ENCODE results near the gene ACP7. TPM values are rescaled to one million over a fixed set of nuclear protein-coding genes. Genes with fewer than 3 reads are reported as not detected.

The ACP7 gene
- total and polyA plus RNA-seq, 2 of the 4 experiments (the other 2 are of a cell fraction): not detected

DNA sequence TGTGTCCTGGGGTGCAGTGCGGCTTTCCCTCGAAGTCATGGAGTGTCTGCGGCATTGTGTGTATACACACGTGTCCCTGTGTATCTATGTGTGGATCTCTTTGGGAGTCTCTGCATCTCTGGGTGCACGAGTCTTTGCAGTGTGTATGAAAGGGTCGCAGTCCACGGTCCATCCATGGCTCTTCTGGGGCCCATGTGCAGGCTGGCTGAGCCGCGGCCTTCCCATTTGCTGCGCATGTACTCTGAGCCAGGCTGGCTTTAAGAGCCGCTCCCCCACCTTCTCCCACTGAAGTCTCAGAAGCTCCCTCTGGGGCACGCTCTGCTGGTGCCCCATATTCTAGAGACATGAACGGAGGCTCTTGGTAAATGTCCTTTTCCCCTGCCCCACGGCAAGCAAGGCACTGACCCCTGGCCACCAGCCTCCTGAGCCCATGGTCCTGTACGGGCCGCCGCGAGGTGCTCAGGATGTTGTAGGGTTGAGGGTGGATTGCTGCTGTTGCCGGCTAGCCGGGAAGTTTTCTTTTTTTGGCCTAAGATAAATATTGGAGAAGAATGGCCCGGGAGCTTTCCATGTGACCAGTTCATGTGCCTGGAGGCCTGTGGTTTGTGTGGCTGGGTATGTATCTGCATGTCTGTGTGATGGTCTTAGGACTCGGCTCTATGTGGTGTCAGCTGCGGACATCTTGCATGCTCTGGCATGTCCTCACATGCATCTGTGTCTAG is 73.3 kb downstream of the ACP7 start:
- ATAC-seq (ENCODE audit: low read depth) (peak; percentile 22; the same call in 1 of the 2 replicates), DNase-seq (peak; percentile 28)
- Histone ChIP-seq H2BK15ac (ENCODE audit: low read depth, low read length) (no peak overlapping the region), H3K4me1 (ENCODE audit: control insufficient read depth, insufficient read depth, low read length) (peaks cover 26% of the 10 kb centered on the region), H4K91ac (ENCODE audit: insufficient read depth, low read depth, low read length) (no peak overlapping the region), H2AFZ (replicated peaks; ENCODE audit: low read length, poor library complexity) (no peak overlapping the region), H2AK5ac (ENCODE audit: low read depth, low read length) (peak overlapping the region; percentile 10; the same call in 1 of the 2 replicates), H4K8ac (ENCODE audit: low read depth in 2 of 2, low read length in 2 of 2) (no peak overlapping the region), H3K9ac (ENCODE audit: low read depth, low read length) (no peak overlapping the region), H3K79me1 (ENCODE audit: low read depth in 1 of 2, low read length in 2 of 2) (peaks cover 39 to 85% of the 10 kb centered on the region in 2 experiments), H2BK120ac (ENCODE audit: low read depth, low read length) (no peak overlapping the region), H2BK5ac (ENCODE audit: low read depth, low read length, poor library complexity, severe bottlenecking) (no peak overlapping the region), H4K20me1 (ENCODE audit: insufficient read depth, low read length) (peaks cover 53% of the 10 kb centered on the region), H3K27me3 (ENCODE audit: control insufficient read depth, insufficient read depth, low read length) (no peaks in the 10 kb centered on the region), H3K9me3 (ENCODE audit: control insufficient read depth, insufficient read depth, low read length) (no peaks in the 10 kb centered on the region), H3K4me3 (ENCODE audit: insufficient read depth, low read depth, low read length) (no peak overlapping the region), H3K4ac (ENCODE audit: low read depth, low read length) (peak overlapping the region; percentile 78; the same call in 1 of the 2 replicates), H2AK9ac (replicated peaks; ENCODE audit: low read depth, low read length, poor library complexity) (no peak overlapping the region), H3K23ac (ENCODE audit: low read depth, low read length) (0 out of 2 replicates have a peak overlapping the region, but pooled peaks have one; percentile 5), H3K9me1 (ENCODE audit: insufficient read depth, low read length) (peaks cover 30% of the 10 kb centered on the region), H3K56ac (ENCODE audit: extremely low read depth, insufficient read depth, low read length) (no peak overlapping the region), H3K4me2 (ENCODE audit: low read depth, low read length) (peak overlapping the region; percentile 6; the same call in 1 of the 2 replicates), H2BK20ac (ENCODE audit: low read depth, low read length) (no peak overlapping the region), H3K36me3 (ENCODE audit: control insufficient read depth, insufficient read depth, low read length) (no peaks in the 10 kb centered on the region), H4K5ac (ENCODE audit: low read depth, low read length) (no peak overlapping the region), H3K27ac (ENCODE audit: insufficient read depth, low read length) (no peak overlapping the region), H3K14ac (replicated peaks; ENCODE audit: low read depth, low read length) (peak overlapping the region; percentile 24; the same call in 1 of the 2 replicates), H3K18ac (ENCODE audit: low read depth, low read length) (no peak overlapping the region)
- dilution Hi-C loops (cut with HindIII; ENCODE audit: low sequenced_read_pairs, unreplicated experiment) (no loop called here), intact Hi-C loops (cut with micrococcal nuclease) (no loop called here), in situ Hi-C loops (cut with MboI; ENCODE audit: low sequenced_read_pairs) (no loop called here)
- TF ChIP-seq RAD21 (IDR thresholded peaks at IDR 0.05; ENCODE audit: low read length) (no peak), USF2 (IDR thresholded peaks at IDR 0.05; ENCODE audit: low read depth, low read length) (peak; percentile 31; the same call in 1 of the 2 replicates), RCOR1 (IDR thresholded peaks at IDR 0.05; ENCODE audit: insufficient replicate concordance, low read length) (no peak), POLR2A (IDR thresholded peaks at IDR 0.05; ENCODE audit: low read depth, low read length) (no peak), MXI1 (IDR thresholded peaks at IDR 0.05; ENCODE audit: borderline replicate concordance, low read depth, low read length) (no peak), RFX5 (IDR thresholded peaks at IDR 0.05; ENCODE audit: low read depth, low read length) (no peak)
- BruUV-seq (replicated peaks): no TSS peak
- WGBS, 2 experiments (ENCODE audit: extremely low coverage in 2 of 2, insufficient read length in 1 of 2): 64% methylated on average over 9 of the region's 23 CpGs; no CpG with 5 or more reads in 1 of the 2 experiments
- ChIA-PET CTCF (no interaction called here), POLR2A (ENCODE audit: unreplicated experiment) (no interaction called here)
